Hindlimb muscle (tissue), 1 donor: ENCODE results near the gene ANLN. TPM values are rescaled to one million over a fixed set of nuclear protein-coding genes. Genes with fewer than 3 reads are reported as not detected.

Source experiments
- polyA plus RNA-seq: library from polyadenylated mRNA; unstranded; fragments of 120-200 nt; gene quantifications from one replicate; pipeline ENCODE4 v1.2.1, GENCODE V29; 2013; ENCODE audit not compliant: insufficient read length

The ANLN gene
- polyA plus RNA-seq, 1 donor = 19.4 TPM

Other genes starting within 250 kb of the ANLN start
- gene EEPD1, start 236.6 kb upstream of the ANLN start, polyA plus RNA-seq = 14.7 TPM